ENCODE results near the gene MESP2. TPM values are rescaled to one million over a fixed set of nuclear protein-coding genes. Genes with fewer than 3 reads are reported as not detected.
A peak's percentile ranks its signal among the peaks of the same experiment; 100 is the strongest.
"Not testable (repeated sequence)": the region's sequence is repeated elsewhere in the genome, so short reads cannot be mapped to it uniquely, and the experiment has no call there.

MESP2 gene
- total RNA-seq, 1 donor from 2014 or later, result not detected

DNA sequence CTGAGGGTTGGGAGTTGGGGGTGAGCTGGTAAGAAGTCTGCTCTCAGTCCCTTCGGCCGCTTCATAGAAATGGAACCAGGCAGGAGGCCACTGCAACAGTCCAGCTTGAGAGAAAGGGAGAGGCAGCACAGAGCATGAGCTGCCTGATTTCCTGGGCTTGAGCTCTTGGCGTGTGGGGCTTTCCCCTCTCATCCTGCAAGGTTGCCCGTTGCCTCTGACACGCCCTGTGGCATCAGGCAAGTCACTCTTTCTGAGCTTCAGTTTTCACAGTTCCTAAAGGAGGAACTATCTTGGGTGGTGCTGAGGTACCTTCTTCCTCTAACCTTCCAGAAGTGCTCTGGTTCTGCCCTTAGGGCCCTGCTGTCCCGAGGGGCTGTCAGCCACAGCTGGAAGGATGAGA is 4.9 kb downstream of the MESP2 start:
- DNase-seq, result no peak

DNA sequence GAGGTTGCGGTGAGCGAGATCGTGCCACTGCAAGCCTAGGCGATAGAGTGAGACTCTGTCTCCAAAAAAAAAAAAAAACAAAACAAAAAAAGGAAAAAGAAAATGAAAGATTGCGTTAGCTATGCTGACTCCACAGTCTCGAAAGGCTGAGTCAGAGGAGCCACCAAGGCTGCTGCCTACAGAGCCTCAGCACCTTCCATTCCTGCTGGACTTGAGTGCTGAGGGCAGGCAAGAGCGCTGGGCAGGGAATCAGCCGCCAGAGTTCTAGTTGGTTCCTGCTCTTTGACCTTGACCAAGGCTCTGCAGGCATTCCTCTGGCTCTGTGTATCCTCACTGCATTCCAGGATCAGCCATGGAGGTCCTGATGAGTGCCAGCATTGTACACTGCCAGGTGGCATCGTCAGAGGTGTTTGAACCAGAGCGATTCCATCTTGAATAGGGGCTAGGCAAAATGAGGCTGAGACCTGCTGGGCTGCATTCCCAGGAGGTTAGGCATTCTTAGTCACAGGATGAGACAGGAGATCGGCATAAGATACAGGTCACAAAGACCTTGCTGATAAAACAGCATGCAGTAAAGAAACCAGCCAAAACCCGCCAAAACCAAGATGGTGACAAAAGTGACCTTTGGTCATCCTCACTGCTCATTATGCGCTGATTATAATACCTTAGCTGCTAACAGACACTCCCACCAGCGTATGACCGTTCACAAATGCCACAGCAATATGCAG is 5.9 kb downstream of the MESP2 start:
- DNase-seq, result no peak

DNA sequence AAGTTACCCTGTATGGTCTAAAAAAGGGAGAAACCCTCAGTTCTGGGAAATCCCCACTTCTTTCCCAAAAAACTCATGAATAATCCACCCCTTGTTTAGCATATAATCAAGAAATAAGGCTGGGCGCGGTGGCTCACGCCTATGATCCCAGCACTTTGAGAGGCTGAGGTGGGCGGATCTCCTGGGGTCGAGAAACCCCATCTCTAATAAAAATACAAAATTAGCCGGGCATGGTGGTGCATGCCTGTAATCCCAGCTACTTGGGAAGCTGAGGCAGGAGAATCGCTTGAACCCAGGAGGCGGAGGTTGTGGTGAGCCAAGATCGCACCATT is 6.5 kb downstream of the MESP2 start:
- not testable (repeated sequence) for DNase-seq

DNA sequence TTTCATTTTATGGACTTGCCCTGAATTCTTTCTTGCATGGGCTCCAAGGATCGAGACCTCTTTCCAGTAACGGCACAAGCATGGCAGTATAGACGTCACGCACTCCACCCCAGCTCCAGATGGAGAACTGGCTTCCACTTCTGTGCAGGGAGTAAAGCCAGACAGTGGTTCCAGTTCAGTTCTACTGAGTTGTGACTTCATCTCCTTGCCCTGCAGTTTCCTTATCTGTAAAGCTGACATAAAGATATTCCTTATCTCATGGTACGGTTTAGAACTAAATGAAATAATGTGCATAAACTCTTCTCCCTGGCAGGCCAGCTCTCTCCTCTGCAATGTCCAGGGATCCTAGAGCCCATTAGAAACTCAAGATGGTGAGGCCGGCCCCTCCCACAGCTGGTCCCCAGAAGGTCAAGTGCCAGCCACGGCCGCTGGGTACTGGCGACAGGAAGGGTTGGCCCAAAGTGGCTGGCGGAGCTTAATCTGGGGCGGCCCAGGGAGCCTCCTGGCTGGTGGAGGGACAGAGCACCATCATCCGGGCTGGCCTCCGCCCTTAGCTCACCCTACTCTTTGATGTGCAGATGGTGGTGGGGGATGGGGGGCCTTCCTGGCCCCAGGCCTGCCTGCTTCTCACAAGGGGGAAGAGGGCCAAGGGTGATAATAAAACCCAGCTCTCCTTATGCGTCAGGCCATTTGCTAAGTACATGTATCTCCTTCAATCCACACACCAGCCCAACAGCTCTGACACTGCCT is 7.2 kb downstream of the MESP2 start:
- DNase-seq, result no peak

DNA sequence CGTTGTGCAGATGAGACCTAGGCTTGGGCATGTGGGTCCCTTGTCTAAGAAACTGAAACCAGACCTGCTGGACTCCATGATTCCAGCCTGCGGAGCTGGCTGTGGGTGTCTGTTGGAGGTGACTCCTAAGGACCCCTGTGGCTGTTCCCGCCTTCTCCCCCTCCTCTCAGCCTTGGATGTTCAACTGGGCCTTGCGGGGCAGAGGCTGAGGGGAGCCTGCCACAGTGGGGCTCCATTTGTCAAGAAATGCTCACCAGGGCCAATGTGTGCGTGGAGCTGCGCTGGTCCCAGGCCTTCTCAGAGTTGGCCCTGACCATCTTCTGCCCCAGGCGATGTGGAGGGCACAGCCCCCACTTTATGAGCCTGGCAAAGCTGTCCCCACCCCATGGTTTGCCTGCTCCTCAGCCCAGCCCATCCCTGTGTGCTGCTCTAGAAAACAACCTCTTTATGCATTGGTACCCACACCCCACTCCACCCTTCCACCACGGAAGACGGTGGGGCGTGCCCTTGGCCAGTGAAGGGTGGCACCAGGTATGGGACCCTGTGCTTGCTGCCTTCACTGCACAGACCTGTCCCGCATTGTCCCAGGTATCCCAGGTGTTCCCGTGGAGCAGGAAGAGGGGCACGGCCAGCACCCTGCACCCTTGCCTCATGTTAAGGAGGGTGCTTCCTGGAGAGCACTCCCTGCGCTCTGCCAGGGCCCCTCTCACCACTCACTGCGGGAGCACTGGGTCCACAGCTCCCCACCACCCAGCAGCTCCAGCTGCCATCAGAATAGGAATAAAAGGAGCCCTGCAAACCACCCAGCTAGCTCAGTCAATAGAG is 7.9 kb downstream of the MESP2 start:
- DNase-seq, result no peak

DNA sequence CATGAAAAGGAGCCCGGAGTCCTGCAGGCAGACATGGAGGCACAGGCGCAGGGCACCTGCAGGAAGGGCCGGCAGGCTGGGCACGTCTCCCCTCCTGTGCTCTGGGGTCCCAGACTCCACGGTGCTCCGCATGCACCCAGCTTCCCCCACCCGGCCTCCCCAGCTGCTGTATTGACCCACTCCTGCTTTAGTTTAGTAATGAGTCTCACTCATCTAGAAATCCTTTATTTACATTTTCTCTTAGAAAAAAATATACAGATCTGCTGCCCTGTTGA is 8.5 kb downstream of the MESP2 start:
- no peak for DNase-seq

DNA sequence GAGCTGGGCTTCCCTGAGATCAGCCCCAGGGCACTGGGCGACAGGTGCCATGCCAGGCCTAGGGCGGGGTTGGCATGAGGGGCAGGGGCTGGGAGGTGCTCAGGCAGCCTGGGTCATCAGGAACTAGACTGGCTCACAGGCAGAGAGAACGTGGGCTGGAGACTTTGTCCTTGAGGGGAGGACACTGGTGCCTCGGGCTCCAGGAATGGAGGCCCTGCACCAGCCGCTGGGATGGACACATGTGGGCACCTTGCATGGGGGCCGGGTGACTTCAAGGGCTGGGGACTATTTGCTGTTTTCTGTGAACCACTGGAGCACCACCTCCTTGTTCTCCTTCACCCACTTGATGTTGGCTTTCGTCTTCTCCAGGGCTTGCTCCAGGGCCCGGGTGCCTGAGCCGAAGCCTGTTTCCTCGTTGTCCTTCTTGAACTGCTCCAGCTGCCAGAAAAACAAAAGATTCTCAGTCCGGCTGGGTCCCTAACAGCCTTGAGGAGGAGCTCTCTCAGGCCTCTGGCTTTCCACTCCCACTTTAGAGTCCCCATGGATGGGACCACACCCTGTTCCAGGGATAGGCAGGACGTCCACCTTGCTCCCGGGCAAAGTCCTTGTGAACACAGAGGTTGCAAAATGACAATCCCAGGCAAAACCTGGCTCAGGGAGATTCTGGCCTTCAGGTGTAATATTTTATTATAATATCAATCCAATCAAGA is 9.1 kb downstream of the MESP2 start:
- DNase-seq, result no peak

DNA sequence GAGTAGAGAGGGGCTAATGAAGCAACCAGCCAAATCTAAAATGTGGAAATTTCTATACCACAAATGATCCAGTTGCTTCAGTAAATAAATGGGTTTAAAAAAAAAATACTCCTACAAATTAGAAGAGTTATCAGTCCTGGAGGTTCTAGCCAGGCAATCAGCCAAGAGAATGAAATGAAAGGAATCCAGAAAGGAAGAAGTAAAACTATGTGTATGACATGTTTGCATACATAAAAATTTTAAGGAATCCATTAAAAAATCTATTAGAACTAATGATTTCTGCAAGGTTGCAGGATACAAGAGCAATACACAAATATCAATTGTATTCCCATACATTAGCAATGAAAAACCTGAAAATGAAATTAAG is 9.6 kb downstream of the MESP2 start:
- DNase-seq, result no peak

DNA sequence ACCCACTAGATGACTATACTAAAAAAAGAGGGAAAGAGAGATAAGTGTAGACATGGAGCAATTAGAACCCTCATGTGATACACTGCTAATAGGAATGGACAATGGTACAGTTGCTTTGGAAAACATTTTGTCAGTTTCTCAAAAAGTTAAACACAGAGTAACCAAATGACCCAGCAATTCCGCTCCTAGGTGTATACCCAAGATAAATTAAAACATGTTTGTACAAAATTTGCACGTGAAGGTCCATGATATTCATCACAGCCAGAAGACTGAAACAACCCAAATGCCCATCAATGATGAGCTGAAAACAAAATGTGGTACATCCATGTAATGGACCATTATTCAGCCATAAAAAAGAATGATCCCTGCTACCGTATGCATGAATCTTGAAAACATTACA is 11.8 kb downstream of the MESP2 start:
- no peak for DNase-seq

DNA sequence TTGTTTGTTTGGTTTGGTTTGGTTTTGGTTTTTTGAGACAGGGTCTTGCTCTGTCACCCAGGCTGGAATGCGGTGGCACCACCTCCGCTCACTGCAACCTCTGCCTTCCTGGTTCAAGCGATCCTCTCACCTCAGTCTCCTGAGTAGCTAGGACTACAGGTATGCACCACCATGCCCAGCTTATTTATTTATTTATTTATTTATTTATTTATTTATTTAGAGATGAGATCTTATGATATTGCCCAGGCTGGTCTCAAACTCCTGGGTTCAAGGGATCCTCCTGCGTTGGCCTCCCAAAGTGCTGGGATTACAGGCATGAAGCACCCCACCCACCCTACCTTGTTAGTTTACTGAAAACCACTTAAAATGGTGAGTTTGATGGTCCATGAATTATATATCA is 12.5 kb downstream of the MESP2 start:
- DNase-seq, result not testable (repeated sequence)

DNA sequence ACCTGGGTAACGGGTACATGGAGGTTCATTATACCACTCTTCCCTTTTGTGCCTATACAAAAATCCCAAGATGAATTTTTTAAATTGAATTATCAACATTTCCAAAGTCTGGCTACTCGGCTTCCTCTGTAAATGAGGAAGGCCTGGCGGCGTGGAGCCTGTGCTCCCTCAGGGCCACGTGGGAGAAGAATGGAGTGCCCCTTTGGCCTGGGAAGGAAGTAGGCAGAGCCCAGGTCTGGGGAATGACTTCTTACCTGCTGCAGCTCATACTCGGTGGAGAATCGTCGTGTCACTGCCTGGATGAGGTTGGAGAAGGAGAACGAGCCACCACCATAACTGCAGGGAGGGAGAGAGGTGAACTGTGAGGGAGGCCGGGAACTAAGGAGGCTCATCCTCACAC is 14.1 kb downstream of the MESP2 start:
- no peak for DNase-seq

DNA sequence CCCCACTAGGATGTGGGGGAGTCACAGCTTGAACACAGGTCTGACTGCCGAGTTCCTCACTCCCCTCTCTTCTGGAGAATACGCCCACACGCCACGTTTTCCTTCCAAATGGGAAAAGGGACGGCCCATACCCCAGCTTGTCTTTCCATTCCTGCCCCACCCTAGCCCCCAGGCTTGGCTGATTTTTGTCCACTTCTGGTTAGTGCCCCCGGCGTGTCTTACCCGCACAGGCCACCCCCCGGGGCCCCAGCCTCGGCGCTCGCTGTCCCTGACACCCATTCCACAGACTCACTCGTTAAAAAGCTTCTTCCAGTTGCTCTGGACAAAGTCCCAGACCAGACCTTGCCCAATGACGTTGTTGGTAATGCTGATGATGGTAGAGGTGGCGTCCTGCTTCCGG is 14.5 kb downstream of the MESP2 start:
- DNase-seq, result no peak

DNA sequence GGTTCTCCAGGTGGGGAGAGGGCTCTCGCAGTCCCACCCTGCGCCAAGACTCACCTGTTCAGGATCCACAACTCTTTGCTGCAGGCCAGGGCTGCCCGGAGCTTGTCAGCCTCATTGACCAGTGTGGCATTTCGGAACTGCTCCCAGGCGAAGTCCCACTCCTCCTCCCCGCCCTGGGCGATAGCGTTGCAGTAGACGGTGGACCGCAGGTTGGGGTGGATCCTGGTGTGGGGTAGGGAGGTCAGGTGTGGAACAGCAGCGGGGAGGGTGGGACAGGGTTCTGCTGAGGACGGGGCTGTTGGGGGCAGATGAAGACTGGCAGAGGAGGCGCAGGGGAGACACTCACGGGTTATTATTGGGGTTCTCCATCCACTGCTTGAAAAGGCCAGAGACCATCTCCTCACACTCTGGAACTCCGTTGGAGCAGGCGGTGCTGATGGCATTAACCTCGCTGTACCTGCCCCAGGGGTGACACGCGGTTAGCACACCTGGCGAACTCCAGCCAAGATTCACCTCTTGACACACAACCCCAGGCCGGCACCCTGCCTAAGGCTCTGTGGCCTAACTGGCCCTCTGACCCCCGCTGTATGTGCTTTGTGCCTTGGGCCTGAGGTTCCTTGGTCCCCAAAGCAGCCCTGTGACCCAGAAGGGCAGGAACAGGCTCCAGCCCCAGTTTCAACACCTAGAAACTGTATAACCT is 16.1 kb downstream of the MESP2 start:
- no peak for DNase-seq

DNA sequence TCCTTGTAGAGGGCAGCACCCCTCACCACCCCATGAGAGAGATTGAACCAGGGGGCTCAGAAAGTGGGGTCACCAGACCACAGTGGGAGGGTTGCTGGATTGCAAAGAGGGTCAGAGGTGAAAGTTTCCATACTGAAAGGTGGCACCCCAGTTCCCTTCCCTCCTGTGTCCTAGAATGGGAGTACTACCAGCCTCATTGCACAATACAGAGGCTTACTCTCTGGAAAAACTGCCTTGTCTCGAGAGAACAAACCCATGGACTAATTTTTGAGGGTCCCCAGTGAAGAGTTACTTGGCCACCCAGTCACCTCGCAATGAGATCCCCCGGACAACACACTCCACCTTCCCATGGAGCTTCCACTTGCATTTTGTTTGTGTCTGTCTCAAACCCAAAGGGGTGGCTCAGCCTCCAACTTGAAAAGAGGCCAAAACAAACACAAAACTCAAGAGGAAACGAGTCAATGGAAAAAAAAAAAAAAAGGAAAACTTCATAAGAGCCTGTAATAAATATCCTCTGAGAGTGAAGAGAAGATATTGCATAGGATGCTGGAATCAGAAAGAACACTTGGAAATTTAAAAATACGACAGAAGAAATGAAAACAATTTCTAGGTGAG is 18.6 kb downstream of the MESP2 start:
- DNase-seq, result peak; percentile 87

DNA sequence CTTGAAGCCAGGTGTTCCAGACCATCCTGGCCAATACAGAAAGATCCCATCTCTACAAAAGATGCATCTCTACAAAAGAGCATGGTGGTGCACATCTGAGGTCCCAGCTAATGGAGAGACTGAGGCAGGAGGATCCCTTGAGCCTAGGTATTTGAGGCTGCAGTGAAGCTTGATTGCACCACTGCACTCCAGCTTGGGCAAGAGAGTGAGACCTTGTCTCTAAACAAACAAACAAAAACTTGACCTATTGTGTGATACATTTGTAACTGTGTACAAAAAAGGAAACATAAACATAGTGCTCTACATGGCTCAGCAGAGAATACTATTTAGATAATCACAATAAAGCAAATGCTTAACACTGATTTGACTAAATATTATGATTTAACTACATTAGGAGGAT is 19.9 kb downstream of the MESP2 start:
- no peak for DNase-seq

DNA sequence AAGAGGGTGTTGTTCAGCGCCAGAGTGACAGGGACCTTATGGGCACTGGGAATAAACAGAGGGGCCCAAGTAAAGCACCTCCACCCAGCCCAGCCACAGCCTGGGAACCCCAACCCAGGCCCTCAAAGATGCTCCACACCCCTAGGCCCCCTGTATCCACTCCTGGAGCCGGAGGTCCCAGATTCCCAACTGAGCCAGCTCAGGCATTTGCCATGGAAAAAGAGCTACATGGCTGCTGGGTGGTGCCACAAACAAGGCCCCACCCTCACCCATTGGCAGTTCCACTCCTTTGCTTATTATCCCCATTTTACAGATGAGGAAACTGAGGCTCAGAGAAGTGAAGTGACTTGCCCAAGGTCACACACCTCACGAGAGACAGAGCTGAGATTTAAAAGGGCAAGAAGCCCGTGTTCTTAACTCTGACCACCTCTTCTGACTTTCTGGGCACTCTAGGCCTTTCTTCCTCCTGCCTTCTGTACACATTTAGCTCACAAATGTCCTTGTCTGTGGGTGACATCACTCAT is 21.6 kb downstream of the MESP2 start:
- no peak for DNase-seq

DNA sequence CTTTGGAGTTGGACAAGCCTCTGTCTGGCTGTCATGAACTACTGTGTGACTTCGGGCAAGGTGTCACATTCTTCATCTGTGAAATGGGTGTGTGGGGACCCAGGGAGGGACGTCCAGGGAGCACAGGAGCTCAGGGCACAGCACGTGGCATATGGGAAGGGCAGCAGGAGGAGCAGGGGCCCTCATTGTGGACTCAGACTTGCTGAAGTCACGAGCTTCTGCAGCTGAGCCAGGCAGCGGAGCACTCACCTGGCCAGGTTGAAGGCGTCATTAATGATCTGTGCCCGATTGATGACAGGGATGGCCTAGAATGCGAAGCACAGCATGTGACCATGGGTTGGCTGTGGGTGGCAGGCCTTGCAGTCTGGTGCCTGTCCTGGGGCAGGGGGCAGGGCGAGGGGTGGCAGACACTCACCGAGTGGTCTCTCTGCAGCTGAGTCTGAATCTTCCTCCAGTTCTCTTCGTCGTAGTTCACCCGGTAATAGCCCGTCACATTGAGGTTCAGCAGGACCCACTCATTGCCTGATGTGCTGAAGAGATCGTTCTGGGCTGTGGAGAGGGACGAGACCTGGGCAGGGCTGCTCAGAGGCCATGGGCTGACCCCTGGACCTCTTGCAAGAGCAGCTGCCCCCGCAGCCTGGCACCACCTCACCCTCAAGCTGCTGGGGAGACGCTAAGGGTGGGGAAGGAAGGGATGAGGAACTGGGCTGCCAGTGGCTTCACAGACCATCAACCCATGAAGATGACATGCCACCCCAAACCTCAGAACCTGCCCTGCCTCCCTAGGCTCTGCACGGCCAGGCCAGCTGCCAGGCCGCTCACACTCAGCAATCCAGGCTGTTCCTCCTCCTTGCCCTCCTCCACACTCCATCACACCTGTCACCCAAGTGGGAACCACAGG is 23.1 kb downstream of the MESP2 start:
- no peak for DNase-seq

DNA sequence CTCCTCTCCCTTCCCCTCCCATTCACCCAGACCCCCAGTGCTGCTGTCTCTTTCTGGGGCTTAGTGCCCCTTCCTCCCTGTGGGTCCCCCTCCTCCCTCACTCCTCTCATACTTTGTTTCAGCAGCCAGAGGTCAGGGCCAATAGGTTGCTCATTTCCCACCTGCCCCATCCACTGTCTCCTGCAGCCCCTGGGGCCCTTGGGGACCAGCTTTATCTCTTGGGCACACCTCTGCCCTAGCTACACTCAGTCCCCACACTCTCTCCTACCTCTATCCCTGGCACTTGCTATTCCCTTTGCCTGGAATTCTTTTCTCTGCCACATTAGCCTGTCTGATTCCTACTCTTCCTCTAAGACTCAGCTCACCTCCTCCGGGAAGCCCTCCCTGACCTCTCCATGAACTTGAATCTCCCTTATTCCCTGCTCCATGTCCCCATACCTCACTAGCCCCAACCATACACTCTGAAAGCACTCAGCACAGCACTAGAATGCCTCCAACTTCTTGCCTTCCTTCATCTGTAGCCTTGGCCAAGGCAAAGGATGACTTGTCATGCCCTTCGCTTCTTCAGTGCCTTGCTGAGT is 23.9 kb downstream of the MESP2 start:
- DNase-seq, result no peak

DNA sequence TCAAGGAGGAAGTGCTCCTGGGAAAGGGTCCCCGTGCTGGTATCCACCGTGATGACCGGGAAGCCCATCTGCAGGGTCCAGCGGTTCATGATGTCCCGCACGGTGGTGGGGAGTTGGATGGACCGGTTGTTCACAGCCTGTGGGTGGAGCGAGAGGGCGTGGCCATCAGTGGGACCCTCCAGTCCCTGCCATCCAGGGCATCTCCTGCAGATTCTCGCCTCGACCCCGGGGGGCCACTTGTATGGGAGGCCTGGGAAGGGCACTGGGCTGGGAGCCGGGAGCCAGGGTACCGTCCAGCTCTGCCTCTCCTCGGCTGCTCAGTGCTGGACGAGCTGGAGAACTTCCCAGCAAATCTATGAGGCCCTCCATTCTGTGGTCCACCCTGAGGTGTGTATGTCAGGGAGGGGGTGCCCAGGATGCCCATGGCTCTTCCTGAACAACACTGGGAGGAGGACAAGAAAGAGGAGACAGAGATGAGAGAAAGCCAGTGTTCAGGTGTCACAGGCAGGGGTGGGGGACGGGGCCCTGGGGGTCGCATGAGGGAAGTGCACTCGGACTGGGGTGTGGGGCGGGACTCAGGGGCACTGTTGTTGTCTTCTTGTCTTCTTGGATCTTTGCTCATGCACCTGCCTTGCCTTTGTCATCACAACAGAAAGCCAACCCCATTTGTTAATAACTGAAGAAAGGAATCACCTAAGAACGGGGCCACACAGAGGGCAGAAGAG is 25.5 kb downstream of the MESP2 start:
- no peak for DNase-seq
